ENCODE measurements around the gene TMEM156.
"Not testable (repeated sequence)": the region's sequence is repeated elsewhere in the genome, so short reads cannot be mapped to it uniquely, and the experiment has no call there.

Gene TMEM156

DNA sequence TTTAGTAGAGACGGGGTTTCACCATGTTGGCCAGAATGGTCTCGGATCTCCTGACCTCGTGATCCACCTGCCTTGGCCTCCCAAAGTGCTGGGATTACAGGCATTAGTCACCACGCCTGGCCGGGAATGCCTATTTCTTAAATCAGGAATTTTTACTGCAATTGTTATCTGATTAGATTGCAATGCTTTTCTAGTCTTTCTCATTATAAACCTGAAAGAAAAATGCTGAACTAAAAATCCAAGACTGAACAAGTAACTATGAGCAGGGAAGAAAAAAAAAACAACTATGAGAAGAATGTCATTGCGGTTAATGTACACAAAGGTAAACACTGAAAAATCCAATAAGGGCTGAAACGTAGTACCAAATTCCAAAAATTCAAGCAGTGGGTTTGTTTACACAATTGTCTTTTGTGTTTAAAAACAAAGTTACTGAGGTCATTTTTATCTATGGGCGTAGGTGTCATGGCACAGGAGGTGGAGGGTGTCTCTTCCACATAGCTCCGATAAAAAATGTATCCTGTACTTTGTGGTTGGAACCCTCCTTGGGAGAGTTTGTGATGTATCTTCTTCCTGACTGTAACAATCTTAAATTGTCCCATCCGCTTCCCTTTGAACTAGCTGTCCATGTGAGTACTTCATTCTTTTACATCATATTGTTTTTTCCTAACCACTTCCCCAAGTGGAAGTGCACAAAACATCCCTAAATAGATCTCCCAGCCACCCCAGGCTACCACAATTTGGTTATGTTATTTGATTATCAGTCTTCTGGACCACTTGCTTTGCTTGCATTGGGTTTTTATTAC is 11.1 kb upstream of the TMEM156 start:
- DNase-seq: peak; percentile 70

- DNase-seq: peak; percentile 26
Measured at GRCh38 chr4:39042366-39042765, 10.2 kb upstream of the TMEM156 start.

DNA sequence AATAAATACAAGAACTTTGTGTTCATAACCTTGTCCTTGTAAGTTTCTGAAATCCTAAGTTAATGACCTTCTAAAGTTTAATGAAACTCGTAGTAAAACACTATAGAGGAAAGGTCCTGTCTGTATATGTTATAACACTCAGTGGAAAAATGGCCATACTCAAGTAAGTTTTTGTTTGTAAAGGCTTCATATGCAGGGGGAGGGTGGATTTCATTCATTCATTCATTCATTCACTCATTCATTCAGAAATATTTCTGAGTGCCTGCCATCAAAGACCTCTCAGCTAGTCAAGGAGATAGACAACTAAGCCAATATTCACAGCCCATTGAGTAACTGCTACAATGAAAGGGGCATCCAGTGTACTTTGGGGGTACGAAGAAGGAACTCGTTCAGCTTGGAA is 6.9 kb upstream of the TMEM156 start:
- DNase-seq: no peak

DNA sequence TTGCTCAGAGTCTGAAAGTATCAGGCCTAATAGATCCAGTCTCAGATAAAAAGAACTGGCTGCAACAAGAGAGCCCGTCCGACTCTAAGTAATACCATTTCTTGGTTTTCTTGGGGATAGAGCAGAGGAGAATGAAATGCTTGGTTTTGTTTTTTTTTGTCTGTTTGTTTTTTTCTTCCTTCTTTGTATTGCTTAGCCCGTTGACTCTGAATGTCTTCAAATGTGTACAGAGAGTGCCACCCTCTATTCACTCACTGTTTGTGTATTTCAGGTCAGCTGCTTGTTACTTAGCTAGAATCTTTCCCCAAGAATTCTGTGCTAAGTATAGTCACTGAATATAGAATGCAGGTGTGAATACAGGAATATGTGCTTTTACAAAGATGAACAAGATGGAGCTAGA is 5.7 kb upstream of the TMEM156 start:
- DNase-seq: no peak

GRCh38 chr4:39037491-39037825 is 5.2 kb upstream of the TMEM156 start:
- DNase-seq: no peak

DNA sequence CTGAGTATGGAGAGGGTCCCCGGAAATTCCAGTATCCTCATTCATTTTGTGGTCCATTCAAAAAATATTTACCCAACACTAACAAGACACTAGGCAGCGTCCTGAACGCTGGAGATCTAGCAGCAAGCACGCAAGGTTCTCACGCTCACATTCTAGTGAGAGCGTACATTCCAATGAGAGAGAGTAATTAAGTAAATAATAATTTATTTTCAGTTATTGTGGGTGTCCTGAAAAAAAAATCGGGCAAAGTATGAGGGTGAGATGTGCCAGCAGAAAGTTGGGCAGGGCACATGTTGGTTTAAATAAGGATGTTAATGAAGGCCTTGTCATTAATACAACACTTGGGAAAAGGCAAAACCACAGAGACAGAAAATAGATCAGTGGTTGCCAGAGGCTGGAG is 4.0 kb upstream of the TMEM156 start:
- no peak for DNase-seq

GRCh38 chr4:39031590-39032020 is 604 bp downstream of the TMEM156 start:
- DNase-seq: not testable (repeated sequence)

DNA sequence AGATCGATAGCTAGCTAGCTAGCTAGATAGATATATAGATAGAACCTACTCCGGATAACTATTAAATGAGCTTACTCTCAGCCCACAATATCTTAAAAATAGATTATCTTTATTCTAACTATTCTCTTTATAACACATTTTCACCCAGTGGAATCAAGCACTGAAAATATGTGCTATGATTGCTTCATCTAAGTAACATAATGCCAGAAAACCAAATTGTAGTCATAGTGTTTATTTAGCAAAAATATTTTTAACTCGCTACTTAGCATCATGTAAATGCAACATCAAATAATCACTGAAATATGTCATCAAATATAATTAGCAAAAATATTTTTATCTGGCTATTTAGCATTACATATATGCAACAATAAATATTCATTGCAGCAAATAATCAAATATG is 1.5 kb downstream of the TMEM156 start:
- no peak for DNase-seq

- no peak for DNase-seq
Measured at GRCh38 chr4:39029752-39030694, 2.2 kb downstream of the TMEM156 start.

GRCh38 chr4:39026096-39026495 is 6.1 kb downstream of the TMEM156 start:
- DNase-seq: no peak

GRCh38 chr4:39025552-39026085 is 6.6 kb downstream of the TMEM156 start:
- peak; percentile 37 for DNase-seq

GRCh38 chr4:39024311-39024865 is 7.8 kb downstream of the TMEM156 start:
- no peak for DNase-seq

- DNase-seq: no peak
Measured at GRCh38 chr4:39023059-39023458, 9.2 kb downstream of the TMEM156 start.

GRCh38 chr4:39022241-39022640 is 10.0 kb downstream of the TMEM156 start:
- no peak for DNase-seq

- DNase-seq: no peak
Measured at GRCh38 chr4:39021631-39022030, 10.6 kb downstream of the TMEM156 start.

GRCh38 chr4:39020130-39020529 is 12.1 kb downstream of the TMEM156 start:
- no peak for DNase-seq

DNA sequence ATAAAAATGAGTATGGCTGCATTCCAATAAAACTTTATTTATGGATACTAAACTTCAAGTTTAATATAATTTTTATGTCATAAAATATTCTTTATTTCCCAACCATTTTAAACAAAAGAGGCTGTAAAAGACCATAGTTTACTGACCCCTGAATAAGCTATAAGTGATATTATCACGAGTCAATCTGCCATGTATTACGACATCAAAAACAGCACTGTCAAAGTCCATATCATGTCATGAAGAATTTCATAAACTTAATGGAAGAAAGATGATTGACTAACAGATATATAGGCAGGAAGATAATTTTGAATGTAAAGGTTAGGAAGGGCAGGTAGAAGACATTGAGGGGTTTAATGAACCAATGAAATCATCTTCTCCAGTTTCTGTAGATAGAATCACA is 18.2 kb downstream of the TMEM156 start:
- no peak for DNase-seq

- DNase-seq: no peak
Measured at GRCh38 chr4:39004758-39005157, 27.5 kb downstream of the TMEM156 start.

- DNase-seq: not testable (repeated sequence)
Measured at GRCh38 chr4:39002058-39002457, 30.2 kb downstream of the TMEM156 start.

GRCh38 chr4:38995660-38996005 is 36.6 kb downstream of the TMEM156 start:
- DNase-seq: peak; percentile 24

DNA sequence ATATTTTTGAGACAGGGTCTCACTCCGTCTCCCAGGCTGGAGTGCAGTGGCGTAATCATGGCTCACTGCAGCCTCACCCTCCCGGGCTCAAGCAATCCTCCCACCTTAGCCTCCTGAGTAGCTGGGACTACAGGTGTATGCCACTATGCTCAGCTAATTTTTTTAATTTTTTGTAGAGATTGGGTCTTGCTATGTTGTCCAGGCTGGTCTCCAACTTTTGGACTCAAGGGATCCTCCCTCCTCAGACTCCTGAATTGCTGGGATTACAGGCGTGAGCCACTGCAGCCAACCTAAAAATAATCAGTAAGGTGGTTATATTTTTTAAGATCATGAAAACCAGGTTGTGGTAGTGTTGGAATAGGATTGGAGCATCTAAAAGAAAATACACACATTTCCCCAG is 38.1 kb downstream of the TMEM156 start:
- no peak for DNase-seq

DNA sequence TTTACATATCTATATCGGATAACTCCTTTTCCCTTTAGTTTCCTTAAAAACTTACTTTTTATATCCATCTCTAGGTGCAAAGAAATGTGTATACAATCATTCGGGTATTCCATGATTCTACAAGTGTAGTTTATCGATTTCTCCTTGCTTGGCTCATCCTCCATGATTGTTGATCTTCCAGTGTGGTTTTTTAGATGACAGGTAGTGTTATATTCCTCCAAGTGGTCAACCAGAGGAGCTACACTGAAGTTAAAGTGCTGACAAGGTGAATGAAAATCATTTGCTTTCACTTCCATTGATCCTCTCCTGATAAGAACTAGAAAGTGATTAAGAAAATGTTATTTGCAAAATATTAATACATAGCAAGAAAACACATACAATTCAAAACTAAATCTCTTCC is 38.5 kb downstream of the TMEM156 start:
- no peak for DNase-seq

DNA sequence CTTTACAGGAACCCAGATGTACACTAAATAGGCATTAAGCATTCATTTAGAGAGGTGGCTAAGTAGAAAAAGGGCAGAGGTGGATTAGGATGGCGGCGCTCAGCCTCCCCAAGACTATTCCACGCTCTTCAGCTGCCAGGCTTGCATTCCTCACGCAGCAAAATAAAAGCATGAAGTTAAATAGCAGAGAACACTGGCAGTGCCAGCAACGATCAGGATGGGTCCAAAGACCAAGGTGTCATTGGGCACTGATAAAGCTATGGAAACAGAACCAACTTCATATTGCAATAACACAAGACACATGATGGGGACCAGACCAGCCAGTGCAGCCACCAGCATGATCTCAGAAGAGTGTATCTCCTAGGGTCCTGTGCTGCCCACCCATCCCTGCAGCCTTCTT is 42.0 kb downstream of the TMEM156 start:
- no peak for DNase-seq

DNA sequence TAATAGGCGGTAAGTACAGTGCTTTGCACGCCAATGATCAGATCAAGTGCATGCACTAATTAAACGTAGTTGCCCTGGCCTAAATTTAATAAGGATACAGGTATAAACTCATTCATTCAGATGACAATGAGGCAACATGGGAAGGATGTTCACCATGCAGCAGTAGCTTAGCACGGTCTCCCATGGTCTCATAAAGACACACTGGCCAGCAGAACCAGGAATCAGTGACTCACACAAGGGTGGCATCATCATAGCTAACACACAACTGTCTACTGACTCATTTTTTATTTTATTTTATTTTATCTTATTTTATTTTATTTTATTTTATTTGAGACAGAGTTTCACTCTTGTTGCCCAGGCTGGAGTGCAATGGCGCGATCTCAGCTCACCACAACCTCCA is 42.7 kb downstream of the TMEM156 start:
- DNase-seq: peak; percentile 31
